NB4 (cell line): ENCODE measurements around the gene BRME1.

Experiments used
- DNase-seq: peaks from one replicate; pipeline ENCODE4 v3.0.0; 2010; ENCODE audit warnings: low read depth
- H3K4me3 ChIP-seq: one replicate; pipeline ENCODE4 v1.5.1; 2011; ENCODE audit warnings: mild to moderate bottlenecking, low read depth, low read length, moderate library complexity
- MYC ChIP-seq: IDR thresholded peaks from 2 replicates; pipeline ENCODE4 v1.6.1; 2011; ENCODE audit warnings: low read depth, low read length
- POLR2A ChIP-seq: IDR thresholded peaks from 2 replicates; pipeline ENCODE4 v1.6.1; 2011; ENCODE audit warnings: mild to moderate bottlenecking; ENCODE audit not compliant: insufficient read length; ENCODE audit errors: extremely low read depth
- TF ChIP-seq, protein P1 (sequence below): IDR thresholded peaks from one replicate; pipeline ENCODE4 v1.5.1; 2012; ENCODE audit warnings: low read depth, low read length
- TF ChIP-seq, protein P2 (sequence below): IDR thresholded peaks from 2 replicates; pipeline ENCODE4 v1.6.1; 2011; ENCODE audit warnings: low read depth, low read length

BRME1 gene

DNA sequence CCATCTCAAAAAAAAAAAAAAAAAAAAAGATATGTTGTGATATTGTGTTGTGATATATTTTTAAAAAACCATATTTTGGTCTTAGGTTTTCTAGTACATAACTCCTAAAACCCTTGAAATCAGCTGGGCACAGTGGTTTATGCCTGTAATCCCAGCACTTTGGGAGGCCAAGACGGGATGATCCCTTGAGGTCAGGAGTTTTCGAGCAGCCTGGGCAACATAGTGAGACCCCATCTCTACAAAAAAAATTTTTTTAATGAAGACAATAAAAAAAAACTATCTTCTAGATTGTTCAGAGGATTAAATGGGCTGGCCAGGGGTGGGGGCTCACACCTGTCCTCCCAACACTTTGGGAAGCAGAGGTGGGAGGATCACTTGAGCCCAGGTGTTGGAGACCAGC lies 45.1 kb upstream of the BRME1 start:
- DNase-seq: no peak
- no peak overlapping the region for H3K4me3 ChIP-seq
- TF ChIP-seq, protein P1, sequence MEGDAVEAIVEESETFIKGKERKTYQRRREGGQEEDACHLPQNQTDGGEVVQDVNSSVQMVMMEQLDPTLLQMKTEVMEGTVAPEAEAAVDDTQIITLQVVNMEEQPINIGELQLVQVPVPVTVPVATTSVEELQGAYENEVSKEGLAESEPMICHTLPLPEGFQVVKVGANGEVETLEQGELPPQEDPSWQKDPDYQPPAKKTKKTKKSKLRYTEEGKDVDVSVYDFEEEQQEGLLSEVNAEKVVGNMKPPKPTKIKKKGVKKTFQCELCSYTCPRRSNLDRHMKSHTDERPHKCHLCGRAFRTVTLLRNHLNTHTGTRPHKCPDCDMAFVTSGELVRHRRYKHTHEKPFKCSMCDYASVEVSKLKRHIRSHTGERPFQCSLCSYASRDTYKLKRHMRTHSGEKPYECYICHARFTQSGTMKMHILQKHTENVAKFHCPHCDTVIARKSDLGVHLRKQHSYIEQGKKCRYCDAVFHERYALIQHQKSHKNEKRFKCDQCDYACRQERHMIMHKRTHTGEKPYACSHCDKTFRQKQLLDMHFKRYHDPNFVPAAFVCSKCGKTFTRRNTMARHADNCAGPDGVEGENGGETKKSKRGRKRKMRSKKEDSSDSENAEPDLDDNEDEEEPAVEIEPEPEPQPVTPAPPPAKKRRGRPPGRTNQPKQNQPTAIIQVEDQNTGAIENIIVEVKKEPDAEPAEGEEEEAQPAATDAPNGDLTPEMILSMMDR: no peak
- TF ChIP-seq, protein P2, sequence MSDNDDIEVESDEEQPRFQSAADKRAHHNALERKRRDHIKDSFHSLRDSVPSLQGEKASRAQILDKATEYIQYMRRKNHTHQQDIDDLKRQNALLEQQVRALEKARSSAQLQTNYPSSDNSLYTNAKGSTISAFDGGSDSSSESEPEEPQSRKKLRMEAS: no peak
- TF ChIP-seq MYC: no peak
- no peak for TF ChIP-seq POLR2A

DNA sequence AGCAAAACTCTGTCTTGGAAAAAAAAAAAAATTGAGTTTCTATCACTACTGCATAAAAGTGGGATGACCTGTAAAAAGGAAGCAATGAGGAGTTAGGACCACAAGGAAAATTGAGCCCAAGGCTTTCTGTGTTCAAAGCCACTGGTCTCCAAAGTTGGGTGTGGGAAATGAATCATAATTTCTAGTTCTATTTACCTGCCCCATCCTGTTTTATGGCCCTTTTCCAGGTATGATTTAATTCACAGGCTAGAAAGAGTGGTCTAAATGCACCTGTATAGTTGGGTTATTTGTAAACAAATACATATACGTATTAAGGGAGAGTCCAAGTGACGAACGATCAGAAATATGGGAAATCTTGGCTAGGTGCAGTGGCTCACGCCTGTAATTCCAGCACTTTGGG lies 40.5 kb upstream of the BRME1 start:
- DNase-seq: no peak
- H3K4me3 ChIP-seq: no peak overlapping the region
- TF ChIP-seq POLR2A: no peak

DNA sequence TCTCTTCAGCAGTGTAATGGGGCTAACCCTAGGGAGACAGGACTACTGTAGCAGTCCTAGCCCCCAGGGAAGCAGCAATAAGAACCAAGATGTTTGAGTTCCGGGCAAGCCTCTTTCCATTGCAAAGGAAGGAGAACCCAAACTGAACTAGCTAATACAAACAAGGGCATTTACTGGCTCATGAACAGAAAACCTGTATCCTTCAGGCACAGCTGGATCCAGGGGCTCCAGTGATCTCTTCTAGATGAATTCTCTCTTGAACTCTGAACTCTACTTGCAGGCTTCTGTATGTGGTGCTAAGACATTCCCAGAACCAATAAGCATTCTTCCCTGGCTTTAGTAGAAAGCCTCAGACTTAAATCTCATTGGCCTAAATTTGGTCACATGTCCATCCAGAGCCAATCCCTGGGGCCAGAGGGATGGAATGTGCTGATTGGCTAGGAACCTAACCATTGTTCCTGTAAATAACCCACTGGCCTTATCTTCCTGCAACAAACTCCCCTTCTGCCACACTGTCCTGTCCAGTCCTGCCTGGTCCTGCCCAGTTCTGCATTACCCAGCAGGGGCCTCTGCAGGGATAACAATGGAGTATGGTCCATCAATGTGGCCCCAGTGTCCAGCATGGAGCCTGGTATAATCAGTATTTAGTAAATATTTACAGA lies 36.2 kb upstream of the BRME1 start:
- TF ChIP-seq, protein P2: no peak
- TF ChIP-seq MYC: no peak
- no peak for TF ChIP-seq POLR2A
- TF ChIP-seq, protein P1: no peak
- no peak overlapping the region for H3K4me3 ChIP-seq
- DNase-seq: peak; percentile 30

DNA sequence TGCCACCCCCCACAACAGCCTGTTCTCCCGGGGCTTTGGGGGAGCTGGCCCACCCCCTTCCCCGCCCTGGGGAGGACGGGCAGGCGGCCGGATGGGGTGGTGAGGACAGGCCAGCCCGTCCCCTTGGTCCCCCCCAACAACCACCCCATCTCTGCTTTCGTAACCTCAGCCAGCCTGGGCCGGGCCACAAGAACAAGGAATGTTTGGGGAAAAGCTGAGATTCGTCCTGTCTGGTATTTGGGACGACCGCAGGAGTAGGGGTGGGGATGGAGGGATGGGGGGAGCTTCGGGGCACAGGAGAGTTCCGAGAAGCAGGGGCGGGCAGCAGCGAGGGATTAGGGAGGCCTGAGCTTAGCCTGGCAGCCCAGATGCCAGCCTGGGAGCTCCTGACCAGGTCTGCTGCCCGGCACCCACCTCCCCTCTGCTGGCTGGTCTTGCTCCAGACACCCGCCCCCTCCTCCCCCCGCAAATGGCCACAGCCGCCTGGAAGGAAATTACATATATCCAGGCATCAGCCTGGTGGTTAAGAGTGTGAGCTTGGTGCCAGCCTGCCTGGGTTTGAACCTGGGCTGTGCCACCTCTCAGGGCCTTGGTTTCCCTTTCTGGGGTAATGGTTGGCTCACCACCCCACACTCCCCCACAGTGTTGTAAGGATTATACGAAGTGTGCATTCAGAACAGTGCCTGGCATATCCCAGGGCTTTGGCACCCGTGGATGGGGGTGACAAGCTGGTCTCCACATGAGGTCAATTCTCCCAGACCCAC lies 32.6 kb upstream of the BRME1 start, which contains the start of gene PODNL1:
Gene PODNL1, minus strand, starts transcription at position 117 of the 764 bp plus-strand sequence. CDS start 236 bp downstream, outside the sequence.
- DNase-seq: no peak
- TF ChIP-seq POLR2A (no peak), MYC (no peak)
- TF ChIP-seq, protein P1: no peak
- TF ChIP-seq, protein P2: no peak
- no peak within 1 kb of the TSS for H3K4me3 ChIP-seq

DNA sequence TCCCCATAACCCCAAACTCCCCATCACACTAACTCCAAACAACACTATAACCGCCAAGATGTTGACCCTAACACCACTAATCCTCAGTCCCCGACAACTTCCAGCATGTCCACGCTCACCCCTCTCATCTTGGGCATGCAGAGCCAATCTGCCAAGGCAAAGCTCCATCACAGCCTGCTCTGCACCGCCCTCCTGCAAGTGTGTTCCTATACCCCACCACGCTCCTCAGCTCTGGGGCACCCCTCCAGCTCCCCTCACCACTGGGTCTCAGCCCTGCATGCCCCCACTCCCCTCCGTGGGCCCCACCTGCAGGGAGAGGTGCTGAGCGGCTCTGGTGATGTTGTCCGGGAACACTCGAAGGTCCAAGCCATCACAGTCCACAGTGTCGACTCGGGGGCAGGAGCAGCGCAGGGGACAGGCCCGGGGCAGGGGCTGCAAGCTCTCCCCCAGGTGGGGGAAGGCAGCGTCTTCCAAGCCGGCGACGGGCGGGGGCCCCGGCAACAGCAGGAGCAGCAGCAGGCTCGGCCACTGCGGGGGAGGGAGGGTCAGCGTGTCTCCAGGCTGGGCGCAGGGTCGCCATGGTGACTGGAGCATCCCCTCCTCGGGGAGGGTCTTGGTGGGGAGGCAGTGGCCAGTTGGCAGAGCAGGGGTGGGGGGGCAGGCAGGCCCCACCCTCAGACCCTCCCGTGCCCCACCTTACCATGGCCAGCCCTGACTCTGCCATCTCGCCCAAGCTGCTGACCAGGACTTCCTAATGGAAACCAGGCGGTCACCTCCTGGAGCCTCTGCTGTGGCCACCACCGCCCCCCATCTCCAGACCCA lies 31.8 kb upstream of the BRME1 start:
- DNase-seq: no peak
- TF ChIP-seq, protein P2: no peak
- no peak for TF ChIP-seq POLR2A
- TF ChIP-seq, protein P1: no peak
- TF ChIP-seq MYC: no peak
- no peak overlapping the region for H3K4me3 ChIP-seq

DNA sequence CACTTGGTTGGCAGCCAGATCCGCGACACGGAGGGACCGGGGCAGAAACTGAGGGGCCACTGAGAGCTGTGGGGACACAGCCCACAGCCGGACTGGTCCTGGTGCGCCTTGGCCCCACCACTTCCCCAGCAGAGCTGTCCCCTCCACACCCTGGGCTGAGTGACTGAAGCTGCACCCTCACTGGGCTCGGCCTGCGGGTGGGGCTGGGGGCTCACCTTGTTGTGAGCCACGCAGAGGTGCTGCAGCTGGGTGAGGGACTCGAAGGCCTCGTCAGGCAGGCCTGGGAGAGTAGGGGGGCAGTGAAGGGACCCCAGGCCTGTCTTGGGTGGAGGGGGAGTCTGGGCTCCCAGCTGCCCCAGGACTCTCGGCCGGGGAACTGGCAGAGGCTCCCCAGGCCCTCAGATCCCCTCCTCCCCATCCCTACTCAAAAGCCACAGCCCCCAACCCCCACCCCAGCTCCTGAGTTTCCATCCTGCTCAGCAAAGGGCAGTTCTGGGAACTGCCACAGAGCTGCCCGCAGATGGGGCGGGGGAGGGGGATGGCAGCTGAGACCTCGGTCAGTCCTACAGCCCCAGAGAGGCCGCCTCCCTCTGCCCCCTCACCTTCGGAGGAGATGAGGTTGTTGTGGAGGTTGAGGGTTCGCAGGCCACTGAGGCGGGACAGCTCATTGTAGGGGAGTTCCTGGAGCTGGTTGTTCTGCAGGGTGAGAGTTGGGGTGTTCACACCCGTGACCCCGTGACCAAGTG lies 30.0 kb upstream of the BRME1 start:
- DNase-seq: no peak
- TF ChIP-seq MYC: no peak
- TF ChIP-seq, protein P2: no peak
- no peak overlapping the region for H3K4me3 ChIP-seq
